IPS-20b (cell line): ENCODE data around the gene BCL2.

Experiments
- H3K27ac ChIP-seq: one replicate; pipeline ENCODE4 v1.5.1; 2013; ENCODE audit warnings: low read length
- H3K27me3 ChIP-seq: 2 replicates; pipeline ENCODE4 v1.6.1; 2013; ENCODE audit warnings: mild to moderate bottlenecking, low read length, inconsistent platforms; ENCODE audit not compliant: insufficient read depth
- H3K36me3 ChIP-seq: 2 replicates; pipeline ENCODE4 v1.6.1; 2013; ENCODE audit warnings: low read depth, mild to moderate bottlenecking, inconsistent platforms, low read length, moderate library complexity; ENCODE audit not compliant: insufficient read depth
- H3K4me1 ChIP-seq: 2 replicates; pipeline ENCODE4 v1.6.1; 2013; ENCODE audit warnings: mild to moderate bottlenecking, control low read depth, inconsistent platforms, low read length, moderate library complexity; ENCODE audit not compliant: insufficient read depth
- H3K4me3 ChIP-seq: 2 replicates; pipeline ENCODE4 v1.5.1; 2013; ENCODE audit warnings: mild to moderate bottlenecking, low read length, inconsistent platforms
- H3K9ac ChIP-seq: 2 replicates; pipeline ENCODE4 v1.6.1; 2013; ENCODE audit warnings: low read depth, mild to moderate bottlenecking, inconsistent platforms, low read length, moderate library complexity
- H3K9me3 ChIP-seq: 2 replicates; pipeline ENCODE4 v1.6.1; 2013; ENCODE audit warnings: mild to moderate bottlenecking, low read depth, low read length, inconsistent platforms; ENCODE audit not compliant: insufficient read depth

The BCL2 gene

DNA sequence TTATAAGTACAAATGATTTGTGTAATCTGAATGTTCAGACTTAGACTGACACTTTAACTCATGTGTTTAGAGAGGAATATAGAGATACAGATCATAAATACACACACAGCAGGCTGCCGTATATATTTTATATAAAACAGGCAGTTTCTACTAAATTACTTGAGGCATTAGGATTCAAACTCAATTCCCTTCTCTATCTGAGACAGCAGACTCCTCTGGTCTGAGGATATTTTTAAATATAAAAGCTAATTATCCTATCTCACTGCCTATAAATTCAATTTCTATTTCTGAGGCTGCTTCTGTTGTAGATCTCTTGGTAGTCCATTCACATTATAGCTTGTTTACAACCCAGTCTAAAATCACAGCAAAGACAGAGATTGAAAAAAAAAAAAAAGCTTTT lies 46.9 kb downstream of the BCL2 start:
- no peaks in the 10 kb centered on the region for H3K4me1 ChIP-seq
- no peak overlapping the region for H3K27ac ChIP-seq
- H3K9ac ChIP-seq, result no peak overlapping the region
- no peaks in the 10 kb centered on the region for H3K36me3 ChIP-seq
- H3K9me3 ChIP-seq, result no peaks in the 10 kb centered on the region
- H3K27me3 ChIP-seq, result no peaks in the 10 kb centered on the region
- no peak overlapping the region for H3K4me3 ChIP-seq

GRCh38 chr18:63271881-63272299 lies 47.7 kb downstream of the BCL2 start:
- no peaks in the 10 kb centered on the region for H3K4me1 ChIP-seq

GRCh38 chr18:63271148-63271547 lies 48.4 kb downstream of the BCL2 start:
- H3K4me1 ChIP-seq, result no peaks in the 10 kb centered on the region
- no peaks in the 10 kb centered on the region for H3K27me3 ChIP-seq
- H3K36me3 ChIP-seq, result no peaks in the 10 kb centered on the region
- no peaks in the 10 kb centered on the region for H3K9me3 ChIP-seq
- H3K9ac ChIP-seq, result no peak overlapping the region
- no peak overlapping the region for H3K27ac ChIP-seq
- no peak overlapping the region for H3K4me3 ChIP-seq

More at GRCh38 chr18:63271881-63272299, 47.7 kb downstream of the BCL2 start:
- Histone ChIP-seq H3K27me3 (no peaks in the 10 kb centered on the region), H3K9ac (no peak overlapping the region), H3K27ac (no peak overlapping the region), H3K9me3 (no peaks in the 10 kb centered on the region), H3K36me3 (no peaks in the 10 kb centered on the region), H3K4me3 (no peak overlapping the region)

DNA sequence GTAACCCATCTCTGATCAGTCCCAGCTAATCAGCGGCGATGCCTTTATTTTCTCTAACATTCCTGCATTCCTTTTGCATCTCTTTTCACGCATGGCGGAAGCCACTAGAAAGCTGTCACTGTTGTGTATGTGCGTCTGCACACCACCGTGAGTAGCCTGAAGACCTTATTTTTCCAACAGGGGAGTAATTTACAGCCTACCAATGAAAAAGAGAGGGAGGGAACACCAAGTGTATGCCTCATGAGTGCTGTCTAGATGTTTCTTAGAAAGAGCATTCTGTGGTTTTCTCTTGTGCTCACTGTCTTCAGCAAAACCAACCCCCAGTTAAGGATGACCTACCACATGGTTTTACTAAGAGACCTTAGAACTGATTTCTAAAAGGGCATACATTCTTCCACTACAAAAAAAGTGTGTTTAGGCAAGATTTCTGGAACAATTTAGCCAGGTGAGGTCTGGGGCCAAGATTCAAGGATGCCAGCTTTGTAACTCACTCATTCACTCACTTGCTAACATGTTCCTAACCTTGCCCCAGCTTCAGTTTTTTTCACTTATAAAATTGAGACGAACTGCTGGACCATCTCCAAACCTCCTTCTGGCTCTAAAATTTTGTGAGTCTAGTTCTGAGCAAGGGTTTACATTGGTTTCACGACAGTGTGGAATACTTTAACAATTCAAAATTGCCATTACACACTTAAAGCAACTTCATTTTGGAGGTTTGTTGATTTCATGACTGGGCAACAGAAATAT lies 51.4 kb downstream of the BCL2 start:
- no peaks in the 10 kb centered on the region for H3K4me1 ChIP-seq
- H3K36me3 ChIP-seq, result no peaks in the 10 kb centered on the region
- H3K9ac ChIP-seq, result no peak overlapping the region
- no peak overlapping the region for H3K4me3 ChIP-seq
- no peak overlapping the region for H3K27ac ChIP-seq
- no peaks in the 10 kb centered on the region for H3K9me3 ChIP-seq
- H3K27me3 ChIP-seq, result no peaks in the 10 kb centered on the region

DNA sequence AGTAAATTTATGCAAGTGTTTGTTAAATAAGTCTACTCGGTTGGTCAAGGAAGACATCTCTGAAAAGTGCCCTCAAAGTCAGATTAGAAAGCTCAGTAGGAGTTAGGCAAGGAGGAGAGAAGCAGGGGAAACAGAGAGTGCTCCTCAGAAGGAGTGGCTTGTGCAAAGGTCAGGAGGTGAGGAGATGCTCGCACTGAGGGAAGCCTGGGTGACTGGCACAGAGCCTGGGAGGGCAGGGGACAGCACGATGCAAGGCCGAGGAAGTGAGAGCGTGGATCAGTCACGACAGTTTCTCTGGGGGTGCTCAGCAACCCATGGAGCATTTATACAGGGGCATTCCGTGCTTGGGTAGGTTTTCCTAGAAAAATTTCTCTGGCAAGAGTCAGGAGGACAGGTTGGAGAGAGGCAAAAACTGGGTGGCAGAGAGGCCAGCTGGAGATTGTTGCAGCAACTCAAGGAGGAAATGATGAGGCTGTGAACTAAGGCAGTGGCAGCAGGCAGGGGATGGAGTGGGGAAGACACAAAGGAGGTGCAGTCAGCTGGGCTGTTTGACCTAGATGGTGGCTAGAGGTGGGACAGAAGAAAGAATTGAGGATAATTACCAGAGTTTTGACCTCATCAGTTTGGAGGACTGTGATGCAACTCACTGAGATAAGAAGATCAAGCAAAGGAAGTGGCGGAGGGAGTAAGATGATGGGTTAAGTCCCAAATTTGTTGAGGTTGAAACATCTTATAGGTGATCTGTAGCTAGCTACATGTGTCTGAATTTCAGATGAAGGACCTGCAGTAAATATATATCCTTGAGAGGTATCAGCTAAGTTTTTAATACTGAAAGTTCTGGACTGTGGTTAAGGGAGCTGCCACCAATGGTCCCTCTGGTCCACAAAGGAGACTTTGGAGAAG lies 52.4 kb downstream of the BCL2 start:
- no peak overlapping the region for H3K9ac ChIP-seq
- H3K4me3 ChIP-seq, result no peak overlapping the region
- H3K4me1 ChIP-seq, result no peaks in the 10 kb centered on the region
- no peaks in the 10 kb centered on the region for H3K9me3 ChIP-seq
- no peak overlapping the region for H3K27ac ChIP-seq
- no peaks in the 10 kb centered on the region for H3K36me3 ChIP-seq
- H3K27me3 ChIP-seq, result no peaks in the 10 kb centered on the region

- Histone ChIP-seq H3K9ac (no peak overlapping the region), H3K36me3 (no peaks in the 10 kb centered on the region), H3K27ac (no peak overlapping the region), H3K4me3 (no peak overlapping the region), H3K4me1 (no peaks in the 10 kb centered on the region), H3K27me3 (no peaks in the 10 kb centered on the region), H3K9me3 (no peaks in the 10 kb centered on the region)
These were observed 54.2 kb downstream of the BCL2 start for GRCh38 chr18:63265326-63265725.

DNA sequence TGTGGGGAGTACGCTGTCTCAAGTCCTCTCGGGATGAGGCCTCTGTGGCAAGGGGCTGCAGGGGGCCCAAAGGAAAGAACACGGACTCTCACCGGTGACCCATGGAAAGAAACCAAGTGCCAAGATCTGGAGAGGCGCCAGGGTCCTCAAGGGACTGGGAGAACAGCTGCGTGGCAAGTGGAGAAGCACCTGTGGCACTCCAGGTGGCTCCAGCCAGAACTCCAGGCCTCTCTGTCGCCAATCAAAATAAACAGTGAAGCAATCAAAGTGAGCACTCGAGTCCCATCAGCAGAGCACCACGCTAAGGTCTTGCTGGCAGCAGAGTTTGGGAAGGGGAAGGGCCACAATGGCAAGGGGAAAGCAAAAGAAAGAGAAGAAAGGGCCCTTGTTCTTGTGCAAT lies 54.7 kb downstream of the BCL2 start:
- no peak overlapping the region for H3K9ac ChIP-seq
- no peak overlapping the region for H3K27ac ChIP-seq
- H3K27me3 ChIP-seq, result no peaks in the 10 kb centered on the region
- no peaks in the 10 kb centered on the region for H3K4me1 ChIP-seq
- H3K4me3 ChIP-seq, result no peak overlapping the region
- H3K36me3 ChIP-seq, result no peaks in the 10 kb centered on the region
- H3K9me3 ChIP-seq, result no peaks in the 10 kb centered on the region

- Histone ChIP-seq H3K9me3 (no peaks in the 10 kb centered on the region), H3K27ac (no peak overlapping the region), H3K9ac (no peak overlapping the region), H3K4me1 (no peaks in the 10 kb centered on the region), H3K27me3 (no peaks in the 10 kb centered on the region), H3K4me3 (no peak overlapping the region), H3K36me3 (no peaks in the 10 kb centered on the region)
These were observed 56.1 kb downstream of the BCL2 start for GRCh38 chr18:63263444-63263843.

DNA sequence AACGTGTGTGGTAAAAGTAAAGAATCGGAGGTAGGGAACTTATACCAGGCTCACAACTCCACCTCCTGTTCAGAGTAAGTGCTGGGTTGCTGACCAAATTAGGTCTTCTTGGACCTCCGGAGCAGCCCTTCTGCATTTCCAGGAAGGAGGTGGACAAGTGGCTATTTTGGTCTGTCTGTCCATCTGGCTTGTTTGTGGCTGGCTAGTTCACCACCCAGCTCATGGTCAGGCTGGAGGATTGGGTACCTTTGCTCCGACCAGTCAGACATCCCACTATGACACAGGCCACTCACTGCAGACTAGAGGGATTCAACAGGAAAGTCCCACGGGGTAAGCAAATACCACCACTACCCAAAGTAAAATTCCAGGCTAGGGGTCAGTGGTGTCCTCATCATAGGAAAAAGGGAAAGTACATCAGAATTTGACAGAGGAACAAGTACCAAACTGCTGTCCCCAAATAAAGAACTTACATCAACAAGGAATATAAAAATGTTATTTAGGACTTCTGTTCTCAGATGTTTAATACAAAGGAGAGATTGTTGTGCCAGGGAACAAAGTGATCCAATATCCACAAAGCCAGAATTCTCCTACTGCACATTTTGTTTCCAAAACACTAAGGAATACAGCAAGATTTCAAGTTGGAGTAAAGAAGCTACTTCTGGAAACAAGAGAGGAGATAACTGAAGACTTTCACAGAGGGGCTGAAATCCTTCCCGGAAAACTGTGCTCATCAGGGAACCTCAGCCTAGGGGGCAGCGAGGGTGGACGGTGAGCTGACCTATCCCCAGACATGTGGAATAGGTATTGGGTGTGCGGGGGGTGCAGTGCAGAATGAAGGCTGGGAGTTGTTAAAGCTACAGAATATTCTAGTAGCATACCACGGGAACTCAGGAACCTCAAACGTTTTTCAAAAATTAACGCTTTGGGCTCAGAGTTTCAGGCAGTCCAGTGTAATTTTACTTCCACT lies 56.9 kb downstream of the BCL2 start:
- Histone ChIP-seq H3K27ac (no peak overlapping the region), H3K9me3 (no peaks in the 10 kb centered on the region), H3K4me1 (no peaks in the 10 kb centered on the region), H3K4me3 (no peak overlapping the region), H3K9ac (no peak overlapping the region), H3K36me3 (no peaks in the 10 kb centered on the region), H3K27me3 (no peaks in the 10 kb centered on the region)

- H3K9ac ChIP-seq, result no peak overlapping the region
- no peak overlapping the region for H3K27ac ChIP-seq
- H3K4me1 ChIP-seq, result no peaks in the 10 kb centered on the region
- H3K27me3 ChIP-seq, result no peaks in the 10 kb centered on the region
- H3K9me3 ChIP-seq, result no peaks in the 10 kb centered on the region
- no peak overlapping the region for H3K4me3 ChIP-seq
- H3K36me3 ChIP-seq, result no peaks in the 10 kb centered on the region
These were observed 58.5 kb downstream of the BCL2 start for GRCh38 chr18:63261029-63261428.

GRCh38 chr18:63260380-63260754 lies 59.2 kb downstream of the BCL2 start:
- H3K4me3 ChIP-seq, result no peak overlapping the region
- no peaks in the 10 kb centered on the region for H3K4me1 ChIP-seq
- no peaks in the 10 kb centered on the region for H3K9me3 ChIP-seq
- H3K27ac ChIP-seq, result no peak overlapping the region
- no peak overlapping the region for H3K9ac ChIP-seq
- no peaks in the 10 kb centered on the region for H3K36me3 ChIP-seq
- no peaks in the 10 kb centered on the region for H3K27me3 ChIP-seq
